ENCODE data around the gene POLG2.

GRCh38 chr17:64496348-64496785 is 487 bp downstream of the POLG2 start:
- no peak for TF ChIP-seq CTCF (IDR thresholded peaks at IDR 0.05)
- TF ChIP-seq POLR2A (IDR thresholded peaks at IDR 0.05): no peak
- TF ChIP-seq POLR2AphosphoS5 (IDR thresholded peaks at IDR 0.05): no peak
- TF ChIP-seq EP300 (IDR thresholded peaks at IDR 0.05; ENCODE audit: low read depth): no peak
